A673 (cell line): ENCODE results near the gene NPTX1. TPM values are rescaled to one million over a fixed set of nuclear protein-coding genes. Genes with fewer than 3 reads are reported as not detected.

Experiments
- BruUV-seq: library from RNA; stranded (reverse); fragments of 400-500 nt; replicated peaks from 2 replicates; lab custom pipeline; 2021; lab: Mats Ljungman, UMichigan
- CTCF ChIA-PET: fragments of 300-600 bp; sonication (Branson Sonifier 250); formaldehyde crosslinking; loops from one replicate; lab custom pipeline; 2022; ENCODE audit warnings: antibody characterized with exemption; lab: Charles Lee
- POLR2A ChIA-PET: fragments of 300-600 bp; sonication (Branson Sonifier 250); formaldehyde crosslinking; loops from one replicate; lab custom pipeline; 2022; ENCODE audit warnings: antibody characterized with exemption; ENCODE audit not compliant: low non-redundant PET; lab: Charles Lee
- DNase-seq: peaks from one replicate; pipeline ENCODE4 v3.0.0-alpha.2; 2015; ENCODE audit warnings: low spot score
- H3K27ac ChIP-seq: fragments of 200-600 bp; sonication (generic); 2 replicates; pipeline ENCODE4 v1.5.1; 2016; ENCODE audit warnings: mixed run types, low read depth, mild to moderate bottlenecking, mixed read lengths, antibody characterized with exemption, low read length; ENCODE audit not compliant: poor library complexity, severe bottlenecking
- H3K27me3 ChIP-seq: fragments of 200-600 bp; sonication (generic); replicated peaks from 2 replicates; pipeline ENCODE4 v1.6.1; 2017; ENCODE audit warnings: mixed run types, low read depth, mild to moderate bottlenecking, mixed read lengths, antibody characterized with exemption, low read length; ENCODE audit not compliant: insufficient read depth, poor library complexity
- H3K36me3 ChIP-seq: fragments of 200-600 bp; sonication (generic); 2 replicates; pipeline ENCODE4 v1.6.1; 2016; ENCODE audit warnings: mixed run types, mild to moderate bottlenecking, mixed read lengths, antibody characterized with exemption, low read length; ENCODE audit not compliant: insufficient read depth, poor library complexity, severe bottlenecking
- H3K4me1 ChIP-seq: fragments of 200-600 bp; sonication (generic); 2 replicates; pipeline ENCODE4 v1.6.1; 2017; ENCODE audit warnings: mixed run types, mild to moderate bottlenecking, mixed read lengths, antibody characterized with exemption, low read length; ENCODE audit not compliant: insufficient read depth, poor library complexity, severe bottlenecking
- H3K4me3 ChIP-seq: fragments of 200-600 bp; sonication (generic); 2 replicates; pipeline ENCODE4 v1.5.1; 2016; ENCODE audit warnings: low read depth, mixed run types, mild to moderate bottlenecking, mixed read lengths, low read length; ENCODE audit not compliant: poor library complexity, severe bottlenecking
- H3K9me3 ChIP-seq: fragments of 200-600 bp; sonication (generic); 2 replicates; pipeline ENCODE4 v1.6.1; 2016; ENCODE audit warnings: mixed run types, low read depth, mild to moderate bottlenecking, mixed read lengths, antibody characterized with exemption, low read length; ENCODE audit not compliant: poor library complexity, severe bottlenecking
- EZH2 ChIP-seq: fragments of 200-600 bp; sonication (generic); IDR thresholded peaks from 2 replicates; pipeline ENCODE4 v1.6.1; 2017; ENCODE audit warnings: borderline replicate concordance, low read depth, mild to moderate bottlenecking, mixed read lengths, antibody characterized with exemption, low read length; ENCODE audit not compliant: poor library complexity, severe bottlenecking
- intact Hi-C: fragments of 100-400 bp; cut with micrococcal nuclease; formaldehyde crosslinking; loops from one replicate; pipeline ENCODE4 v1.10.0; 2022; ENCODE audit not compliant: unreplicated experiment
- total RNA-seq: library from RNA; stranded (reverse); gene quantifications from 2 replicates; pipeline ENCODE4 v1.2.3, GENCODE V29; 2021
- TF ChIP-seq, protein P1 (sequence below): fragments of 300-800, 200-600 bp; sonication (generic); conservative IDR thresholded peaks from 2 replicates; pipeline ENCODE4 v1.5.1; 2017; ENCODE audit warnings: low read depth, mild to moderate bottlenecking, antibody characterized with exemption, low read length, moderate library complexity, mixed read lengths

NPTX1 gene
- total RNA-seq, 1 experiment from 2014 or later = 0.43 TPM

DNA sequence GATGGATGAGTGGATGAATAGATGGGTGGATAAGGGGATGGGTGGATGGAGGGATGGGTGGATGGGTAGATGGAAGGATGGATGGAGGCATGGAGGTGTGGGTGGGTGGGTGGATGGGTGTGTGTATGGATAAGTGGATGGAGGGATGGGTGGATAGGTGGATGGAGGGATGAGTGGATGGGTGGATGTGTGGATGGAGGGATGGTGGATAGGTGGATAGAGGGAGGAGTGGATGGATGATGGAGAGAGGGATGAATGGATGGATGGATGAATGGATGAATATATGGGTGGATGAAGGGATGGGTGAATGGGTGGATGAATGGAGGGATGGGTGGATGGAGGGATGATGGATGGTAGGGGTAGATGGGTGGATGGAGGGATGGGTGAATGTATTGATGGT, 27.5 kb upstream of the NPTX1 start:
- ChIA-PET POLR2A (no interaction called here), CTCF (interaction anchor here (0.6 kb wide), 1 partner anchor 455 kb away, joined by 3 read pairs; no protein-coding TSS in a partner anchor)
- Histone ChIP-seq H3K27ac (no peak overlapping the region), H3K9me3 (no peaks in the 10 kb centered on the region), H3K4me3 (no peak overlapping the region), H3K36me3 (no peaks in the 10 kb centered on the region), H3K4me1 (no peaks in the 10 kb centered on the region), H3K27me3 (peaks cover 32% of the 10 kb centered on the region)
- DNase-seq = no peak
- TF ChIP-seq EZH2 = no peak
- TF ChIP-seq, protein P1, sequence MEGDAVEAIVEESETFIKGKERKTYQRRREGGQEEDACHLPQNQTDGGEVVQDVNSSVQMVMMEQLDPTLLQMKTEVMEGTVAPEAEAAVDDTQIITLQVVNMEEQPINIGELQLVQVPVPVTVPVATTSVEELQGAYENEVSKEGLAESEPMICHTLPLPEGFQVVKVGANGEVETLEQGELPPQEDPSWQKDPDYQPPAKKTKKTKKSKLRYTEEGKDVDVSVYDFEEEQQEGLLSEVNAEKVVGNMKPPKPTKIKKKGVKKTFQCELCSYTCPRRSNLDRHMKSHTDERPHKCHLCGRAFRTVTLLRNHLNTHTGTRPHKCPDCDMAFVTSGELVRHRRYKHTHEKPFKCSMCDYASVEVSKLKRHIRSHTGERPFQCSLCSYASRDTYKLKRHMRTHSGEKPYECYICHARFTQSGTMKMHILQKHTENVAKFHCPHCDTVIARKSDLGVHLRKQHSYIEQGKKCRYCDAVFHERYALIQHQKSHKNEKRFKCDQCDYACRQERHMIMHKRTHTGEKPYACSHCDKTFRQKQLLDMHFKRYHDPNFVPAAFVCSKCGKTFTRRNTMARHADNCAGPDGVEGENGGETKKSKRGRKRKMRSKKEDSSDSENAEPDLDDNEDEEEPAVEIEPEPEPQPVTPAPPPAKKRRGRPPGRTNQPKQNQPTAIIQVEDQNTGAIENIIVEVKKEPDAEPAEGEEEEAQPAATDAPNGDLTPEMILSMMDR = no peak
- intact Hi-C loops = no loop called here
- no TSS peak for BruUV-seq

DNA sequence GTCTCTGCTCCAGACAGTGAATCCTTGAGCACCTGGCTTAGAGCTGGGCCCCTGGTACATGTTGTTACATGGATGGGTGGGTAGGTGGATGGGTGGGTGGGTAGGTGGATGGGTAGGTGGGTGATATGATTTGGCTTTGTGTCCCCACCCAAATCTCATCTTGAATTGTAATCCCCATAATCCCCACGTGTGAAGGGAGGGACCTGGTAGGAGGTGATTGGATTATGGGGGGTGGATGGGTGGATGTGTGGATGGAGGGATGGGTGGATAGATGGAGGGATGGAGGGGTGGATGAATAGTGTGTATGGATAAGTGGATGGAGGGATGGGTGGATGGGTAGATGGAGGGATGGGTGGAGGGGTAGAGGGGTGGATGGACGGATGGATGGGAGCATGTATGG, 26.6 kb upstream of the NPTX1 start:
- no TSS peak for BruUV-seq
- DNase-seq = no peak
- CTCF ChIA-PET = no interaction called here
- Histone ChIP-seq H3K36me3 (no peaks in the 10 kb centered on the region), H3K27ac (no peak overlapping the region), H3K27me3 (peaks cover 29% of the 10 kb centered on the region), H3K4me1 (no peaks in the 10 kb centered on the region), H3K4me3 (no peak overlapping the region), H3K9me3 (no peaks in the 10 kb centered on the region)
- TF ChIP-seq EZH2 = no peak
- TF ChIP-seq, protein P1 = no peak
- intact Hi-C loops = no loop called here
- POLR2A ChIA-PET = no interaction called here

DNA sequence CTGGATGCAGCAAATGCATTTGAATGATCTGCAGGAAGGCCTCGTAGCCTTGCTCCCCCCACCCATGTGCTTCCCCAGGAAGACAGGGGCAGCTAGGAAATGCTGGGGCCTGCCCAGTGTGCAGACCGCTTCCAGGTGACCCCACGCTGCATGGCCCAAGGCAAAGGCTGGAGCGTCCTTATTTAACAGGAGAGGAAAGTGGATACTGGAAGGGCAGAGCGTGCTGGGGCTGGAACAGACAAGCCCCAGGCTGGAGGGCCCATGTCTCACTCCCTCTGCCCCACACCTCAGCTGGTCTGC, 26.1 kb upstream of the NPTX1 start:
- ChIA-PET POLR2A (no interaction called here), CTCF (no interaction called here)
- peaks cover 29% of the 10 kb centered on the region for H3K27me3 ChIP-seq
- no peak for DNase-seq
- TF ChIP-seq EZH2 = no peak
- TF ChIP-seq, protein P1 = no peak
- no TSS peak for BruUV-seq
- no peak overlapping the region for H3K4me3 ChIP-seq
- H3K36me3 ChIP-seq = no peaks in the 10 kb centered on the region
- no peaks in the 10 kb centered on the region for H3K9me3 ChIP-seq
- intact Hi-C loops = no loop called here
- H3K27ac ChIP-seq = no peak overlapping the region
- no peaks in the 10 kb centered on the region for H3K4me1 ChIP-seq
